GM10248 (cell line): ENCODE measurements around the gene TANC1.

Experiments
- CTCF ChIA-PET: fragments of 300-600 bp; sonication (Branson Sonifier 250); formaldehyde crosslinking; extraction: SDS; loops from one replicate; lab custom pipeline; 2021; ENCODE audit warnings: antibody characterized with exemption; lab: Yijun Ruan, JAX
- POLR2A ChIA-PET: fragments of 350-650 bp; sonication (Branson Sonifier 250); formaldehyde crosslinking; extraction: SDS; loops from one replicate; lab custom pipeline; 2020; ENCODE audit warnings: antibody characterized with exemption; lab: Yijun Ruan, JAX
- DNase-seq: peaks from one replicate; pipeline ENCODE4 v3.0.0; 2012; ENCODE audit errors: extremely low spot score
- TF ChIP-seq, protein P1 (sequence below): IDR thresholded peaks from 2 replicates; pipeline ENCODE4 v1.5.1; 2012; ENCODE audit warnings: mild to moderate bottlenecking, low read depth; ENCODE audit errors: extremely low read depth, missing control alignments, control extremely low read depth

The TANC1 gene

GRCh38 chr2:159157361-159158209, 189.1 kb downstream of the TANC1 start:
- ChIA-PET POLR2A (no interaction called here), CTCF (interaction anchor here (1.1 to 1.4 kb wide), 2 partner anchors 8 to 24 kb away, joined by 4 read pairs; no protein-coding TSS in a partner anchor)
- TF ChIP-seq, protein P1, sequence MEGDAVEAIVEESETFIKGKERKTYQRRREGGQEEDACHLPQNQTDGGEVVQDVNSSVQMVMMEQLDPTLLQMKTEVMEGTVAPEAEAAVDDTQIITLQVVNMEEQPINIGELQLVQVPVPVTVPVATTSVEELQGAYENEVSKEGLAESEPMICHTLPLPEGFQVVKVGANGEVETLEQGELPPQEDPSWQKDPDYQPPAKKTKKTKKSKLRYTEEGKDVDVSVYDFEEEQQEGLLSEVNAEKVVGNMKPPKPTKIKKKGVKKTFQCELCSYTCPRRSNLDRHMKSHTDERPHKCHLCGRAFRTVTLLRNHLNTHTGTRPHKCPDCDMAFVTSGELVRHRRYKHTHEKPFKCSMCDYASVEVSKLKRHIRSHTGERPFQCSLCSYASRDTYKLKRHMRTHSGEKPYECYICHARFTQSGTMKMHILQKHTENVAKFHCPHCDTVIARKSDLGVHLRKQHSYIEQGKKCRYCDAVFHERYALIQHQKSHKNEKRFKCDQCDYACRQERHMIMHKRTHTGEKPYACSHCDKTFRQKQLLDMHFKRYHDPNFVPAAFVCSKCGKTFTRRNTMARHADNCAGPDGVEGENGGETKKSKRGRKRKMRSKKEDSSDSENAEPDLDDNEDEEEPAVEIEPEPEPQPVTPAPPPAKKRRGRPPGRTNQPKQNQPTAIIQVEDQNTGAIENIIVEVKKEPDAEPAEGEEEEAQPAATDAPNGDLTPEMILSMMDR, result no peak
- no peak for DNase-seq

GRCh38 chr2:159160412-159160811, 192.0 kb downstream of the TANC1 start:
- no peak for DNase-seq
- TF ChIP-seq, protein P1, result no peak
- ChIA-PET POLR2A (no interaction called here), CTCF (interaction anchor here (3.6 kb wide), 1 partner anchor 9 kb away, joined by 13 read pairs; no protein-coding TSS in a partner anchor)

GRCh38 chr2:159160954-159161353, 192.5 kb downstream of the TANC1 start:
- POLR2A ChIA-PET, result no interaction called here
- CTCF ChIA-PET, result interaction anchor here (1.5 to 3.6 kb wide), 2 partner anchors 10 to 19 kb away, joined by 4 to 13 read pairs; no protein-coding TSS in a partner anchor
- no peak for DNase-seq
- TF ChIP-seq, protein P1, result no peak

GRCh38 chr2:159163930-159164329, 195.5 kb downstream of the TANC1 start:
- no peak for DNase-seq
- CTCF ChIA-PET, result interaction anchor here (1.5 to 2.3 kb wide), 3 partner anchors 11 to 45 kb away, joined by 4 to 6 read pairs (median 4); no protein-coding TSS in a partner anchor
- TF ChIP-seq, protein P1, result no peak
- POLR2A ChIA-PET, result interaction anchor here (0.6 kb wide), 1 partner anchor 13 kb away, joined by 4 read pairs; no protein-coding TSS in a partner anchor

DNA sequence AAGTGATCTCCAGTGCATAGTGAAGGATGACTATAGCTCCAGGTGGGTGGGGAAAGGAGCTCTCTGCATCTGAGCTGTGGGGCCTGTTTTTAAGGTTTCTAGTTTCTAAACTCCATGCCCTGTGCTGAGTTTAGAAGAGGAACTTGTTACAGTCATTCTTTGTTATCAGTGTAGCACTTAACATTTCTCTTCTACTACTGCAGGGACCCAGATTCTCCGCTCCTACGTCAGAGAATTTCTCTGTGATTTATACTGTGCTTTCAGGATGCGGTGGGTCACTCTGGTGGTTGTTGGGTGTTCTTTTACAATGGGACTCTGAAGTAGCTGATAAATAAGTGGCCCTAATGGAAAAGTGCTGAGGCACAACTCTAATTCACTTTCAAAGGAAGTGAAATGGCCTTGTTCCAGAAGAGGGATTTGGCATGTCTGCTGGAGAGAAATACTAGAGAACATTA, 196.0 kb downstream of the TANC1 start:
- ChIA-PET POLR2A (interaction anchor here (0.6 kb wide), 1 partner anchor 13 kb away, joined by 4 read pairs; no protein-coding TSS in a partner anchor), CTCF (interaction anchor here (1.0 to 2.3 kb wide), 4 partner anchors 10 to 46 kb away, joined by 4 to 6 read pairs (median 4); no protein-coding TSS in a partner anchor)
- no peak for DNase-seq
- TF ChIP-seq, protein P1, result no peak

DNA sequence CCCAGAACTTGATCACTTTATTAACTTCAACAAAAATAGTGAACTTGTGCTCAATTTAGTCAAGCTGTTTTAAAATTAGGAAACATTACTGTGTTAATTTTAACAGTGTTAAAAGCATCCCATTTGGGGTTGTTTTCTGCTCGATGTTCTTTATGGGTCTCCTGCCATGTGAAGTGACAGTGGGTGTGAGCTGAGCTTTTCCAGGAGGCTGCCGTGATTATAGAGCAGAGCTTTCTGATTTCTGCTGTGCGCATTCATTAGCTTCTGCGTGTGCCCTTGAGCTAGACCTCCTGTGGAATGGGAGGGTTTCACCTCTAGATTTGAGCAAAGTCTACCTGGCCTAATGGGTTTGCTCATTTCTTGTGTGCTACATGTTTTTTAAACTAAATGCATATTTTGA, 196.6 kb downstream of the TANC1 start:
- ChIA-PET CTCF (interaction anchor here (1.0 to 1.8 kb wide), 3 partner anchors 10 to 18 kb away, joined by 4 read pairs; no protein-coding TSS in a partner anchor), POLR2A (no interaction called here)
- TF ChIP-seq, protein P1, result no peak
- no peak for DNase-seq
